Left lung (tissue), 10 donors: Measurements from ENCODE around the gene CDH22. TPM values are rescaled to one million over a fixed set of nuclear protein-coding genes. Genes with fewer than 3 reads are reported as not detected.

ENCODE experiments used
- ATAC-seq: fragments of 200-7000 bp; cut with Tn5 transposase; one replicate; pipeline ENCODE4 v1.9.1; 2020; ENCODE audit warnings: moderate library complexity
- DNase-seq, 4 donors: peaks; one replicate each; pipeline ENCODE4 v3.0.0-alpha.2; 2013 to 2020
- H3K27ac ChIP-seq, 2 donors: fragments of 200-600 bp; sonication (generic) in 1 of 2; one replicate each; pipeline versions ENCODE4 v1.5.0 to v1.8.0; 2020 to 2021
- H3K27me3 ChIP-seq, 2 donors: fragments of 200-600 bp; sonication (generic) in 1 of 2; one replicate each; pipeline versions ENCODE4 v1.5.0 to v1.8.0; 2020 to 2021
- H3K36me3 ChIP-seq, 2 donors: fragments of 200-600 bp; sonication (generic) in 1 of 2; one replicate each; pipeline versions ENCODE4 v1.5.0 to v1.8.0; 2020 to 2021
- H3K4me1 ChIP-seq, 2 donors: fragments of 200-600 bp; one replicate each; pipeline ENCODE4 v1.8.0; 2021
- H3K4me3 ChIP-seq, 2 donors: fragments of 200-600 bp; sonication (generic) in 1 of 2; one replicate each; pipeline versions ENCODE4 v1.5.0 to v1.8.0; 2020 to 2021; ENCODE audit warnings: mild to moderate bottlenecking in 1 of 2
- H3K9me3 ChIP-seq, 2 donors: fragments of 200-600 bp; sonication (generic) in 1 of 2; one replicate each; pipeline versions ENCODE4 v1.5.0 to v1.8.0; 2020 to 2021
- intact Hi-C, 2 donors: fragments of 100-400 bp; cut with DNase I; formaldehyde crosslinking; loops; one replicate each; pipeline versions ENCODE4 v1.11.2 to v1.14.2; 2022
- polyA plus RNA-seq, 6 donors: library from polyadenylated mRNA; unstranded; fragments of 120-200 nt; gene quantifications; one replicate each; pipeline ENCODE4 v1.2.1, GENCODE V29; 2013; ENCODE audit not compliant: insufficient read length in 6 of 6
- total RNA-seq, 2 donors: library from RNA; stranded (reverse); fragmentation: NEBNext Ultra II Directional; extraction: Animal tissue kit (Norgen Biotek cat#: 25700); gene quantifications; one replicate each; pipeline ENCODE4 v1.2.1, GENCODE V29; 2021
- TF ChIP-seq, protein P1 (sequence below), 2 donors: fragments of 200-600 bp; sonication (generic) in 1 of 2; IDR thresholded peaks; one replicate each; pipeline versions ENCODE4 v1.5.0 to v1.8.0; 2021; ENCODE audit warnings: antibody characterized with exemption in 2 of 2
- donor health status: DM: no; HTN: yes; CAD: no.
- donor health status: DM: no; HTN: no; CAD: no.

CDH22 gene
- total and polyA plus RNA-seq, 8 donors: 0.06 to 0.26 (median 0.08) TPM; not detected in 2

DNA sequence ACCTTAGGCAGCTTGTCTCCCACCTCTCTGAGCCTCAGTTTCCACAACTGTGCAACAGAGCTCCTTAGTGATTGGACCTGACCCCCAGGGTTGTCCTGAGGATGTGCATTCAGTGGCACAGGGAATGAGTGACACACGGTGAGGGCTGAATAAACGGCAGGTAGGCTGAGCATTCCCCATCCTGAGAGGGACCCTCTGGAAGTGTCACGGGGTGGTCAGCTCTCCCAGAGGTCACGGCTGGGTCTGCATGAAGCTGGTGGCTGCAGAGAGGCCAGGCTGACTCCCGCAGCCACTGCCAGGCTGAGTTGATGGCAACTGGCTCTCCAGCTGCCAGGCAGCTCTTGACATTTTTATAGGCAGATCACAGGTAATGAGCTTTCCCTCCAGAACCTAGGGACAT is 147.6 kb downstream of the CDH22 start:
- Histone ChIP-seq H3K4me1 (no peaks in the 10 kb centered on the region), H3K9me3 (no peaks in the 10 kb centered on the region), H3K36me3 (no peaks in the 10 kb centered on the region), H3K4me3 (no peak overlapping the region), H3K27ac (no peak overlapping the region), H3K27me3 (peaks cover 0 to 81% of the 10 kb centered on the region in 2 donors)
- intact Hi-C loops: no loop called here
- DNase-seq: no peak
- TF ChIP-seq, protein P1, sequence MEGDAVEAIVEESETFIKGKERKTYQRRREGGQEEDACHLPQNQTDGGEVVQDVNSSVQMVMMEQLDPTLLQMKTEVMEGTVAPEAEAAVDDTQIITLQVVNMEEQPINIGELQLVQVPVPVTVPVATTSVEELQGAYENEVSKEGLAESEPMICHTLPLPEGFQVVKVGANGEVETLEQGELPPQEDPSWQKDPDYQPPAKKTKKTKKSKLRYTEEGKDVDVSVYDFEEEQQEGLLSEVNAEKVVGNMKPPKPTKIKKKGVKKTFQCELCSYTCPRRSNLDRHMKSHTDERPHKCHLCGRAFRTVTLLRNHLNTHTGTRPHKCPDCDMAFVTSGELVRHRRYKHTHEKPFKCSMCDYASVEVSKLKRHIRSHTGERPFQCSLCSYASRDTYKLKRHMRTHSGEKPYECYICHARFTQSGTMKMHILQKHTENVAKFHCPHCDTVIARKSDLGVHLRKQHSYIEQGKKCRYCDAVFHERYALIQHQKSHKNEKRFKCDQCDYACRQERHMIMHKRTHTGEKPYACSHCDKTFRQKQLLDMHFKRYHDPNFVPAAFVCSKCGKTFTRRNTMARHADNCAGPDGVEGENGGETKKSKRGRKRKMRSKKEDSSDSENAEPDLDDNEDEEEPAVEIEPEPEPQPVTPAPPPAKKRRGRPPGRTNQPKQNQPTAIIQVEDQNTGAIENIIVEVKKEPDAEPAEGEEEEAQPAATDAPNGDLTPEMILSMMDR (IDR thresholded peaks at IDR 0.05): no peak
- ATAC-seq: no peak

DNA sequence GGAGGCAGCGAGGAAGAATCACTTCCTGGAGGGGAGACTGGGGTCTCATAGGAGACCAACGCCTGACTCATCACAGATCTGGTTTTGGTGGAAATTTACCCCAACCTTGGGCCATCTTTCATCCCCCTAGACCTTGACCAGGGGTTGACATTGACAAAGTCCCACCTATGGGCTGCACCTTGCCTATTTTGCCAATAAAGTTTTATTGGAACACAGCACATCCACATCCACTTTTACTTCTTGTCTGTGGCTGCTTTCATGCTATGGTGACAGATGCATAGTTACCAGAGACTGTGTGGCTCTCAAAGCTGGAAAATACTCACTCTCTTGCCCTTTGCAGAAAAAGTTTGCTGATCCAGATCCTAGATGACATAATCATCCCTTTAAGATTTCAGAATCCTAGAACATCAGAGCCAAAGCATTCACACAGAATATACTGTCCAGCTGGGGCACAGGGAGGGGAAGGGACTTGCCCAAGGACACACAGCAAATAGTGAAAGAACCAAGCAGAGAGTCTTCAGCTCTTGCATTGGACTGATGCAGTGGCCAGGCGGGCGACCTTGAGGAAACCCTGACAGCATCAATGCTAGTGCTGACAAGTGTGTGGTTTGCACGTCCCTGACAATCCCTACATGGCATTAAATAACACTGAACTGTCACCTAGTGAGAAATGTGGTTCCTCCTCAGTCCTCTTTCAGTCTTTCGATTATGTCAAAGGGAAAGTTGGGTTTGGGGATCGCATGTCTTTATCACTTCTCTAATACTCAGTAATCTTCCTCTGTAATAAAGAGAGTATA is 149.0 kb downstream of the CDH22 start:
- intact Hi-C loops: no loop called here
- no peak for DNase-seq
- H3K36me3 ChIP-seq: no peaks in the 10 kb centered on the region

DNA sequence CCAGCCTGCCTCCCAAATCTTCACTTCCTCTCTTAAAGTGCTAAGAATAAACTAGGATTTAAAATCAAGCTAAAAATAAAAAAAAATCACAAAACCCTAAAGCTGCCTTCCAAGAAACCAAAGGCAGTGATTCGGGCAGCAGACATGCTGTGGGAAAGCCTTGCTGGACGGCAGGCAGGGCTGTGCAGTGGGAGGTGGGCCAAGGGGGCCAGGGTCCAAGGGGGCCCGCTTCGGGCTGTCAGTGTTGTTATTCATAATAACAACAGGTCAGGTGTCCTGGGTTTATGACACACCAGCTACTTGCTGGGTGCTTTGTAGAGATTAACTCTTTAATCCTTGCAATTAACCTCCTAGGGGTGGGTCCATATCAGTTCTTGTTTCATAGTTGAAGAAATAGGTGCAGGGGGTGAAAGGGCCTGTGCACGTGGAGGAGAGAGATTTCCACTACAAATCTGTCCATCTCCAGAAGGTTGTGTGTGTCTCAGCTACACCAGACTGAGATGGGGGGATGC is 149.8 kb downstream of the CDH22 start:
- Histone ChIP-seq H3K9me3 (no peaks in the 10 kb centered on the region), H3K27me3 (peaks cover 0 to 84% of the 10 kb centered on the region in 2 donors), H3K4me3 (no peak overlapping the region), H3K36me3 (no peaks in the 10 kb centered on the region), H3K27ac (no peak overlapping the region), H3K4me1 (no peaks in the 10 kb centered on the region)
- TF ChIP-seq, protein P1 (IDR thresholded peaks at IDR 0.05): no peak
- DNase-seq (no peak), ATAC-seq (no peak)
- intact Hi-C loops: no loop called here

More for the DNA sequence above, 149.0 kb downstream of the CDH22 start:
- no peak overlapping the region for H3K27ac ChIP-seq
- TF ChIP-seq, protein P1 (IDR thresholded peaks at IDR 0.05): no peak
- no peaks in the 10 kb centered on the region for H3K9me3 ChIP-seq
- H3K4me1 ChIP-seq: no peaks in the 10 kb centered on the region
- no peak for ATAC-seq
- H3K27me3 ChIP-seq: peaks cover 0 to 81% of the 10 kb centered on the region in 2 donors
- no peak overlapping the region for H3K4me3 ChIP-seq

DNA sequence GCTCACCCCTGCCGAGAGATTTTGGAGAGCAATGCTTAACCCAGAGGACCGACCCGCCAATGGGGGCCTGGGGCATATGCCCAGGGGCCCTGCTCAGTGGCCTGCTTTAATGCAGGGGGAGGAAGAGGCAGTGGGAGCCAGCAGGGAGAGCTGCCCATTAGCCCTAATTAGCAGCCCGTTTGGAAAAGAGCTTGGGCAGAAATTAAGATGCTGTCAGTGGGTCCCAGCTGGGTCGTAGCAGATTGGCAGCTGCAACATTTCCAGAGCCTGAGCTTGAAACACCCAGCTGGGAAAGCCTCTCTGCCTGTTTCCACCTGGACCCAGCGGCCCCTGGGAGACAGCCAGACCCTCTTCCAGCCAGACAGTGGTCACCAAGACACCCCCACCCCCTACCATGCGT is 150.7 kb downstream of the CDH22 start:
- Histone ChIP-seq H3K27me3 (peaks cover 0 to 86% of the 10 kb centered on the region in 2 donors), H3K4me1 (no peaks in the 10 kb centered on the region), H3K9me3 (no peaks in the 10 kb centered on the region), H3K27ac (no peak overlapping the region), H3K36me3 (no peaks in the 10 kb centered on the region), H3K4me3 (no peak overlapping the region)
- ATAC-seq (no peak), DNase-seq (no peak)
- TF ChIP-seq, protein P1 (IDR thresholded peaks at IDR 0.05): no peak
- intact Hi-C loops: no loop called here

DNA sequence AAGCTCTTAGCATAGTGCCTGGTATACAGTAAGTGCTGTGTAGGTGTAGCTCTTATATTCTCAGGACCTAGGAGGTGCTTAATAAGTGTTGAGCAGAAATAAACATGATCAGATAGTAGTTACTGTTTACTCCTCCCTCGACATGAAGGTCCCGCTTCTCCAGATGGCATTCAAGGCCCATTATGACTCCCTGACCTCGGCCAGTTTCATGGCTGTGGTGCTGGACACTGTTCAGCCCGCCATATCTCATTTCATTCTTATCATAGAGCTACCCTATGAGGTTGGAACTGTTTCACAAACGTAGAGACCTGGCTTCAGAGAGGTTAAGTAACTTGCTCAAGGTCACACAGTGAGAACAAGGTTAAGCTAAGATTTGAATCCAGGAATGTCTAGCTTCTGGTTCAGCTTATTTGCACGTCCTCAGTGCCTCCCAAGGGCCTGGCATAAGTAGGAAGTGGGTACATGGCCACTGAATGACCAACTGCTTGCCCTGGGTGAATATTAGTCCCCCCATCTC is 151.2 kb downstream of the CDH22 start:
- no peak for ATAC-seq
- Histone ChIP-seq H3K36me3 (no peaks in the 10 kb centered on the region), H3K4me1 (no peaks in the 10 kb centered on the region), H3K9me3 (no peaks in the 10 kb centered on the region), H3K27me3 (peaks cover 0 to 86% of the 10 kb centered on the region in 2 donors), H3K4me3 (no peak overlapping the region), H3K27ac (no peak overlapping the region)
- TF ChIP-seq, protein P1 (IDR thresholded peaks at IDR 0.05): no peak
- intact Hi-C loops: no loop called here
- no peak for DNase-seq
